ENCODE data around the gene LRRC75B. TPM values are rescaled to one million over a fixed set of nuclear protein-coding genes. Genes with fewer than 3 reads are reported as not detected.

The LRRC75B gene
- total and polyA plus RNA-seq, 2 of the 13 experiments (the other 11 are each of a cell fraction or from before 2014, with no cell fraction given), result 11.8 to 34.8 TPM

- 0 out of 2 replicates have a peak, but pooled peaks have one; percentile 22 for TF ChIP-seq NKX3-1 (CRISPR knock-in tag; IDR thresholded peaks at IDR 0.05)
- TF ChIP-seq ZNF407 (CRISPR knock-in tag; IDR thresholded peaks at IDR 0.05; ENCODE audit: not compliant biosample characterization), result peak; percentile 46
- TF ChIP-seq FOXJ3 (CRISPR knock-in tag; IDR thresholded peaks at IDR 0.05; ENCODE audit: borderline replicate concordance), result no peak
- TF ChIP-seq BORCS8-MEF2B (CRISPR knock-in tag; IDR thresholded peaks at IDR 0.05), result peak; percentile 86
- no peak for TF ChIP-seq ZNF570 (CRISPR knock-in tag; IDR thresholded peaks at IDR 0.05; ENCODE audit: borderline replicate concordance)
- TF ChIP-seq ZNF367 (CRISPR knock-in tag; IDR thresholded peaks at IDR 0.05; ENCODE audit: borderline replicate concordance), result no peak
- no peak for TF ChIP-seq MAF1 (CRISPR knock-in tag; IDR thresholded peaks at IDR 0.05; ENCODE audit: borderline replicate concordance)
- TF ChIP-seq IKZF4 (CRISPR knock-in tag; IDR thresholded peaks at IDR 0.05; ENCODE audit: borderline replicate concordance, low read depth, not compliant biosample characterization), result no peak
- no peak for TF ChIP-seq SOX6 (IDR thresholded peaks at IDR 0.05)
- TF ChIP-seq SOX6 (CRISPR knock-in tag; IDR thresholded peaks at IDR 0.05), result peak; percentile 35; the same call in 1 of the 2 replicates
- no peak for TF ChIP-seq ZFP36L2 (CRISPR knock-in tag; IDR thresholded peaks at IDR 0.05)
- peak; percentile 8 for TF ChIP-seq AGO2 (optimal IDR thresholded peaks at IDR 0.05; ENCODE audit: low read depth, low read length)
- no peak for TF ChIP-seq LCORL (IDR thresholded peaks at IDR 0.05)
- TF ChIP-seq LCORL (CRISPR knock-in tag; IDR thresholded peaks at IDR 0.05), result peak; percentile 75; the same call in 1 of the 2 replicates
- TF ChIP-seq ZNF768 (CRISPR knock-in tag; IDR thresholded peaks at IDR 0.05), result peak; percentile 46; the same call in 1 of the 2 replicates
- TF ChIP-seq ONECUT2 (CRISPR knock-in tag; IDR thresholded peaks at IDR 0.05), result no peak
- TF ChIP-seq ZNF18 (CRISPR knock-in tag; IDR thresholded peaks at IDR 0.05; ENCODE audit: insufficient replicate concordance), result peak; percentile 86
- TF ChIP-seq RFXAP (CRISPR knock-in tag; IDR thresholded peaks at IDR 0.05; ENCODE audit: borderline replicate concordance), result peak; percentile 40
- no peak for TF ChIP-seq FLYWCH1 (CRISPR knock-in tag; IDR thresholded peaks at IDR 0.05)
- peak; percentile 48; the same call in 1 of the 2 replicates for TF ChIP-seq TSC22D2 (CRISPR knock-in tag; IDR thresholded peaks at IDR 0.05; ENCODE audit: borderline replicate concordance)
- TF ChIP-seq THYN1 (CRISPR knock-in tag; IDR thresholded peaks at IDR 0.05; ENCODE audit: borderline replicate concordance, low read depth), result peak; percentile 43; the same call in 1 of the 2 replicates
Observed at GRCh38 chr22:24592851-24593558, at the start of gene LRRC75B (continued).

Data from HepG2 (cell line).